Measurements from ENCODE around the gene GDAP2. TPM values are rescaled to one million over a fixed set of nuclear protein-coding genes. Genes with fewer than 3 reads are reported as not detected.
"Not testable (repeated sequence)": the region's sequence is repeated elsewhere in the genome, so short reads cannot be mapped to it uniquely, and the experiment has no call there.

GDAP2 gene, protein sequence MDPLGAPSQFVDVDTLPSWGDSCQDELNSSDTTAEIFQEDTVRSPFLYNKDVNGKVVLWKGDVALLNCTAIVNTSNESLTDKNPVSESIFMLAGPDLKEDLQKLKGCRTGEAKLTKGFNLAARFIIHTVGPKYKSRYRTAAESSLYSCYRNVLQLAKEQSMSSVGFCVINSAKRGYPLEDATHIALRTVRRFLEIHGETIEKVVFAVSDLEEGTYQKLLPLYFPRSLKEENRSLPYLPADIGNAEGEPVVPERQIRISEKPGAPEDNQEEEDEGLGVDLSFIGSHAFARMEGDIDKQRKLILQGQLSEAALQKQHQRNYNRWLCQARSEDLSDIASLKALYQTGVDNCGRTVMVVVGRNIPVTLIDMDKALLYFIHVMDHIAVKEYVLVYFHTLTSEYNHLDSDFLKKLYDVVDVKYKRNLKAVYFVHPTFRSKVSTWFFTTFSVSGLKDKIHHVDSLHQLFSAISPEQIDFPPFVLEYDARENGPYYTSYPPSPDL
- 6.3 and 7.9 TPM in 2 replicates for total RNA-seq (2014; rRNA removed; shearing (Covaris generic))

DNA sequence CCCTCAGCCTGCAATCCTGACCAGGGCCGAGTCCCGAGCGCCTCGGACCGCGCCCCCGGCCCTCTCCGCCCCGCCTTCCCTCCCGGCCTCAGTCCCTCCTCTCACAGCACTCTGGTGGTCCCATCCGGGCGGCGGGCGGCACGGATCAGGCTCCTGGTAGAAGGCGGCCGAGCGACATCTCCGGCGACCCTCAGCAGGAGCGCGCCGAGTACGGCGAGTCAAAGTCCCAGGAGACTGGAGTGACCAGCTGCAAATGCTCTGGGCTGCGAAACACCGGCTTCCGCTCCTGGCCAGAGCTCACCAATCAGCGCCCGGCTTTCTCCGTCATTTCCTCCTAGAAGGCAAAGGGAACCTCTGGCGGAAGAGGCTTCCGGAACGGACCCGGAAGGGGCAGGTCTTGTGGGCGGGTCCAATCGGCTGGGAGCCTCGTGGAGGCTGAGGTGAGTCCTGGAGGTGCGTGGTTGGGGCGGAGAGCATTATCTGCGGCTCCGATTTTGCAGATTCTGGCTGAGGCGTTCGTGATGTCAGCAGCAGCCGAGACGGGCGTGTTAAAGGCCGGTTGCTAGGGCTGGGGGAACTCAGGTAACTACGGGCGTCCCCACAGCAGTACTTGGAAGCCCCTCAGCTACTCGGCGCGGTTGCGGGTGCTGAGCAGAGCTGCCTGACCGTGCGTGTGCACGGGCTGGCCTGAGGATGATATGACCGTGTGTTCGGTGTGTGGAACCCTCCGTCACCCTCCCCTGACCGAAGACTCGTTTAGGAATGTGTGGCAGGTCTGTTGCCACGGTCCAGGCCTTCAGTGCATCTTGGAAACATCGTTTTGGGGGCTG lies at the start of gene GDAP2, which contains the start of gene WDR3:
TSS of gene GDAP2 (minus strand) at position 279 of the 830 bp plus-strand sequence. CDS start 9,264 bp downstream, outside the sequence.
TSS of gene WDR3 (plus strand) at position 397 of the 830 bp plus-strand sequence. CDS start 3,581 bp downstream, outside the sequence.
- DNase-seq (ENCODE audit: low spot score): peak; percentile 96

DNA sequence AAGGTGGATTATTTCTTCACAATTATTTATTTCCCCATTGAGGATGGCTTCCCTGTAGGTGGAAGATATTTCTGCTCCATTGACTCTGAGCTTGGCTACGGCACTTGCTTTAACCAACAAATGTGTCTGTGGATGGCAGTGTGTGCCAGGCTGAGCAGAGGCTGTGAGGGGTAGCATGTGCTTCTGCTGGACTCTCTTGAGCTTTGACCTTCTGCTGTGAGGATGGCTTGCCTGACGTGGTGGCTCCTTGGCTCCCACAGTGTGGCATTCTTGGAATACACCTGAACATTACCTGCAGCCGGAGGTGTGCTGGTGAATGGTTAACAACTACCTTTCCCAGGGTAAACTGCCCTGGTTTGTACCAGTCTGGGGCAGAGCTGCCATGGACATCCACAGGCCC lies 47.0 kb upstream of the GDAP2 start:
- no peak for DNase-seq (ENCODE audit: low spot score)

GRCh38 chr1:117971777-117972176 lies 42.4 kb upstream of the GDAP2 start:
- DNase-seq (ENCODE audit: low spot score): no peak

DNA sequence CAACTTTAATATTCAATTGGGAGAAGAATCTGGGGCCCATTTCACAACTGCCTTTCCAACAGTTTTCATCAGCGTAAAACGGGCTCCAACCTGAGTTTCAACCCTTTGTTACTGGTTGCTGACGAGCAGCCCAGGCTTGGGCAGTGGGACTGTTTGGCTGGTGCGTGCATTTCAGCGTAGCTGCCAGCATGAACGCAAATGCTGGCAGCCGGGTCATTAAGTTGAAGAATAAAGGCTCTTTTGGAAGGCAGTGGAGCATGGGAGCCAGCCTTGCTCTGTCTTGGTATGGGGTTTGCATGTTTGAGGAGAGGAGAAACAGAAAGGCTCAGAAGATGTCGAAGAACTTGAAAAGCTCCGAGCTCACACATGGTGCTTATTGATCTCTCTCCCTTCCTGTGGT lies 40.8 kb upstream of the GDAP2 start:
- no peak for DNase-seq (ENCODE audit: low spot score)

DNA sequence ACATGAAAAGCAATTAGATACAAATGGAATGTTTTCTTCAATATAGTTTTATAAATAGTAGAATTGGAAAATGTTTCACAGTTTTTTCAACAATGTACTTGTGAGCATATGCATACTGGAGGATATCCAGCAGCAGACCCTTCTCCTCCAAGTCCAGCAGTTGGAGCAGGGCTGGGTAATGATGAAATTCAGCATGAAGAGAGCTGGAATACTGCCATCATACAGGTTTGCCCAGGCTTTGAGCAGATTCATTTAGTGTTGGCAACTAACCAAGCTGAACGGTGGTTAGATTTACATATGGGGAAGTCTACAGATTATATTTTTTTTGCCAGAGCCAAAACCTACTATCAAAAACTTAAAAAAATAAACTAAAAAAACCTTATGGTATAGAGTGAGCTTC lies 38.5 kb upstream of the GDAP2 start:
- DNase-seq (ENCODE audit: low spot score): no peak

DNA sequence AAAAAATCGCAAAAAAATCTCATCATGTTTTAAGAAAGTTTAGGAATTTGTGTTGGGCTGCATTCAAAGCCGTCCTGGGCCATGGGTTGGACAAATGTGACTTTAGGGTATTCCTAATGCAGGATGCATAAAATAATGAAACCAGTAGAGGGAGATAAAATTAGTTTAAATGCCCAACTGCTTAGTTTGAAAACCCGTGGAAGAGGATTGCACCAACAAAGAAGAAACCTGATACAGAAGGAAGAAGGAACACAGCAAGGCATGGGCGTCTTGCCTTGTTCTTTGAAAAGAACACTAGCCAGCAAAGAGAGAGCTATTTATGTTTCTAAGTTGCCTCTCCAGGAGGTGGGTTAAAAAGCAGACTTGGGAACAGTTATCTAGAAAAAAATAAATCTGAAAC lies 38.1 kb upstream of the GDAP2 start:
- no peak for DNase-seq (ENCODE audit: low spot score)

DNA sequence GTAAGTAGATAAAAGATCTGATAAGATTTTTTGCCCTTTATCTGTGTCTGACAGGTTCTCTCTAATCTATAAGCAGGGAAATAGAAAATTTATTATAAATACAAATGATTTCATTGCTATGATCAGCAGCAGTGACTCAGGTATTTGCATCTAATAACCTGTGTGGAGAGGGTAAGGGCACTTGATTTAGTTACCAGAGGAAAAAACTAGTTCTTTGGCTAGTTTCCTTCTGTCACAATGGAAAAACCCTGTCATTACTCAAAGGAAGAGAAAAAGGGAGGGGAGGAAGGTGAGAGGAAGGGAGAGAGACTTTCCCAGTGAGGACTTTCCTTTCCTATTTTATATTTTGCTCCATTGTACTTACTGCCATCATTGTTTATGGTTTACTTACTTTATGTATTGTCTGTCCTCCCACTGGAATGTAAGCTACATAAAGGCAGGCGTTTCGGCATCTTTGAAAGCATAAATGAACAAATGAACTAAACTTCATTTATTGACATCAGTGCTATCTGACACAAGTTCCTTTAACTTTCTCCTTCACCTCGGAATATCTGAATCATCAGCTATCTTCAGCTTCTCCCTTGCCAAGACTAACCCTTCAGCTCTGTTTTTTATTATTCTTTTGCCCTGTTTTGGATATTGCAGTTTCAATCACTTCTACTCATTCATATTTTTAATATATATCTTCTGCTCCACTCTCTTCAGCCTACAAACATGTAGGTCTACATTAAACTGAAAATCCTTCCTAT lies 35.0 kb upstream of the GDAP2 start:
- no peak for DNase-seq (ENCODE audit: low spot score)

DNA sequence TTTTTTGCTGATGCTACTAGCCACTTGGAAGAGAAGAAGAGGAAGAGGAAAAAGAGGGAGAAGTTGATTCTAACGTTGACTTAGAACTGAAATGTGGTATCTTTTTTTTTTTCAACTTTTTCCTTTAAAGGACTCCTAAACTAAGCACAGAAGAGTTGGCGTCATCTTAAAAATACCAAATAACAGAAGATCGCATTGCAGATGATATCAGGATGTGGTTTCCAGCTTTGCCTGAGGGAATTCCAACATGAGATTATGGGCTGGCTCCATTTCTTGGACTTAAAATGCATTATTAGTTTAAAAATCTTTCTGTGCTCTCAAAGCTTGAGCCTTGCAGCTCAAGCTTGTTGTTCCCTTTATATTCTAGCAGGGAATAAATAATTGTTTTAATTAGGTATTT lies 29.9 kb upstream of the GDAP2 start:
- DNase-seq (ENCODE audit: low spot score): no peak

DNA sequence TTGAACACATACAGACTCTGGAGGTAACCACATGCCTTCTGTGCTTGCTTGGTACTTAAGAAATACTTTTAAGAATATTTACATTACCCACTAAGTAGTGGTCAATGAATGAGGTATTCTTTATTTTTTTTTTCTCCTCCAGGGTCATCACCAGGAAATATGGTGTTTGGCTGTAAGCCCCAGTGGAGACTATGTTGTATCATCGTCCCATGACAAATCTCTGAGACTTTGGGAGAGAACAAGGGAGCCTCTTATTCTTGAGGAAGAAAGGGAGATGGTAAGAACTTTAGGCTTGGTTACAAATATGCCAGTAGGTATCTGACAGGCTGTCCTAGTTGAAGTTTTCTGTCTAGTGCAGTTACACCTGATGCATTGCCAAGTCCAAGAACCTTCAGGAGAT lies 23.0 kb upstream of the GDAP2 start:
- no peak for DNase-seq (ENCODE audit: low spot score)

GRCh38 chr1:117942293-117942692 lies 12.9 kb upstream of the GDAP2 start:
- DNase-seq (ENCODE audit: low spot score): no peak

- no peak for DNase-seq (ENCODE audit: low spot score)
These were observed 4.3 kb upstream of the GDAP2 start for GRCh38 chr1:117933769-117934168.

- DNase-seq (ENCODE audit: low spot score): no peak
These were observed 3.2 kb upstream of the GDAP2 start for GRCh38 chr1:117932576-117932975.

- DNase-seq (ENCODE audit: low spot score): peak; percentile 9
These were observed 1.1 kb upstream of the GDAP2 start for GRCh38 chr1:117930484-117930883.

GRCh38 chr1:117930173-117930447 lies 689 bp upstream of the GDAP2 start:
- peak; percentile 31 for DNase-seq (ENCODE audit: low spot score)

- DNase-seq (ENCODE audit: low spot score): peak; percentile 80
These were observed 509 bp downstream of the GDAP2 start for GRCh38 chr1:117928881-117929342.

- DNase-seq (ENCODE audit: low spot score): no peak
These were observed 3.4 kb downstream of the GDAP2 start for GRCh38 chr1:117925981-117926380.

- not testable (repeated sequence) for DNase-seq (ENCODE audit: low spot score)
These were observed 6.7 kb downstream of the GDAP2 start for GRCh38 chr1:117922717-117923116.

DNA sequence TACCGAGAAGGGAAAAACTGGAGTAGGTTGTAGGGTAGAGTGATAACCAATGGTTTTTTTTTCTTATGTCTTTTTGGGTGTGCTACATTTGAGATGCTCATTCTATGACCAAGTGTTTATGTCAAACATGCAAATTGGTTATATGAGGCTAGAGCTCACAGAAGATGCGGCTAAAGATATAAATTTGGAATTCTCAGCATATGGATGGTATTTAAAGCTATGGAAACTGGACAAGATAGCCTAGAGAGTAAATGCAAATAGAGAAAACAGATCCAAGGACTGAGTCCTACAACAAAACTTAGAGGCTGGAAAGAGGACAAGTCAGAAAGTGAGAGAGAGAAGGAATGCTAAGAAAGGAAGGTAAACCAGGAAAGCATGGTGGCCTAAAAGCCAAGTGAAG lies 7.4 kb downstream of the GDAP2 start:
- no peak for DNase-seq (ENCODE audit: low spot score)

GRCh38 chr1:117919376-117919775 lies 10.0 kb downstream of the GDAP2 start:
- no peak for DNase-seq (ENCODE audit: low spot score)

DNA sequence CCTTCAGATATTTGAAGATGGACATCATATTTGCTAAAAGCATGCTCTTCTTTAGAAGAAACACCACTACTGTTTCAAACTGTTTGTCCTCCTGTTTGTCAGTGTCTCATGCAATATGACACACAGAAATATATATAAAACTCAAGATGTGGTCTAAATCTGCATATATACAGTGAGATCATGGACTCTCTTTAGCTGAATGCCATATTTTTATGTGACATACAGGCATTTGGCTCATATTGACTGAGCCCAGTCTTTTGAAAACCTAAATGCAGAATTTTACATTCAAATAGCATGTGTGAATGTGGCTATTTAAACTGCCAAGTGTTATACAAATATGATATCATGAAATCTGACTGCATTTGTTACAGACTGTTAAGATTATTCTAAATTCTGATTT lies 18.4 kb downstream of the GDAP2 start:
- no peak for DNase-seq (ENCODE audit: low spot score)

DNA sequence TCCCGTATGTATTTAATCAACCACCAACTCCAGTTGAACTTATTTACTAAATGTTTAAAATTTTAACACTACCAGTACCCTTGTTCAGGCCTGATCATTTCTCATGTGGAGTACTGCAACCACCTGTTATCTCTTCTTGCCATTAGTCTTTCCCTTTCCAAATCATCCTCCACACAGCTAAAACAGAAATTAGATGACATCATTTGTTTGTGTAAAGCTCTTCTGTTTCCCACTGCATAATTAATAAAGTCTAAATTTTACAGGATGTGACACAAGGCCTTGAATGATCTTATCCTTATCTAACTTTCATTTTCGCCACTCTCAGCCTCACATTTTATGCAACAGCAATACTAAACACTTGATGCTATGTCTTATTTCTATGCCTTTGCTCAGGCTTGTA lies 24.4 kb downstream of the GDAP2 start:
- no peak for DNase-seq (ENCODE audit: low spot score)

- no peak for DNase-seq (ENCODE audit: low spot score)
These were observed 24.9 kb downstream of the GDAP2 start for GRCh38 chr1:117904485-117904884.
